Measurements from ENCODE around the gene PLCB4.

PLCB4 gene

GRCh38 chr20:9200196-9200595 lies 131.3 kb downstream of the PLCB4 start:
- Histone ChIP-seq H3K9ac (ENCODE audit: insufficient read length) (no peak overlapping the region), H3K9me3 (ENCODE audit: low read depth, low read length) (no peaks in the 10 kb centered on the region), H3K27ac (no peak overlapping the region), H3K36me3 (ENCODE audit: insufficient read depth, low read length) (no peaks in the 10 kb centered on the region), H3K4me3 (no peak overlapping the region)
- no peak for DNase-seq (ENCODE audit: low read depth, low spot score)
- TF ChIP-seq EZH2 (IDR thresholded peaks at IDR 0.05): no peak
- no peak for TF ChIP-seq FOXP2 (optimal IDR thresholded peaks at IDR 0.05; ENCODE audit: control extremely low read depth, extremely low read length, insufficient read depth)
- TF ChIP-seq POLR2AphosphoS5 (IDR thresholded peaks at IDR 0.05; ENCODE audit: borderline replicate concordance, low read depth, low read length): no peak

- H3K4me3 ChIP-seq: no peak overlapping the region
- no peaks in the 10 kb centered on the region for H3K9me3 ChIP-seq (ENCODE audit: low read depth, low read length)
- H3K9ac ChIP-seq (ENCODE audit: insufficient read length): no peak overlapping the region
- no peak for DNase-seq (ENCODE audit: low read depth, low spot score)
- no peak overlapping the region for H3K27ac ChIP-seq
- TF ChIP-seq POLR2AphosphoS5 (IDR thresholded peaks at IDR 0.05; ENCODE audit: borderline replicate concordance, low read depth, low read length) (no peak), FOXP2 (optimal IDR thresholded peaks at IDR 0.05; ENCODE audit: control extremely low read depth, extremely low read length, insufficient read depth) (no peak), EZH2 (IDR thresholded peaks at IDR 0.05) (no peak)
- no peaks in the 10 kb centered on the region for H3K36me3 ChIP-seq (ENCODE audit: insufficient read depth, low read length)
Measured at GRCh38 chr20:9200620-9201019, 131.7 kb downstream of the PLCB4 start.

GRCh38 chr20:9202420-9203080 lies 133.7 kb downstream of the PLCB4 start:
- no peak for DNase-seq (ENCODE audit: low read depth, low spot score)
- H3K4me3 ChIP-seq: no peak overlapping the region
- no peaks in the 10 kb centered on the region for H3K9me3 ChIP-seq (ENCODE audit: low read depth, low read length)
- H3K27ac ChIP-seq: no peak overlapping the region
- TF ChIP-seq POLR2AphosphoS5 (IDR thresholded peaks at IDR 0.05; ENCODE audit: borderline replicate concordance, low read depth, low read length) (no peak), FOXP2 (optimal IDR thresholded peaks at IDR 0.05; ENCODE audit: control extremely low read depth, extremely low read length, insufficient read depth) (no peak), EZH2 (IDR thresholded peaks at IDR 0.05) (no peak)
- no peaks in the 10 kb centered on the region for H3K36me3 ChIP-seq (ENCODE audit: insufficient read depth, low read length)
- no peak overlapping the region for H3K9ac ChIP-seq (ENCODE audit: insufficient read length)

- no peaks in the 10 kb centered on the region for H3K36me3 ChIP-seq (ENCODE audit: insufficient read depth, low read length)
- H3K27ac ChIP-seq: no peak overlapping the region
Measured at GRCh38 chr20:9203081-9203447, 134.2 kb downstream of the PLCB4 start.

GRCh38 chr20:9204979-9205378 lies 136.1 kb downstream of the PLCB4 start:
- H3K9me3 ChIP-seq (ENCODE audit: low read depth, low read length): no peaks in the 10 kb centered on the region
- no peak overlapping the region for H3K27ac ChIP-seq
- TF ChIP-seq FOXP2 (optimal IDR thresholded peaks at IDR 0.05; ENCODE audit: control extremely low read depth, extremely low read length, insufficient read depth): no peak
- TF ChIP-seq POLR2AphosphoS5 (IDR thresholded peaks at IDR 0.05; ENCODE audit: borderline replicate concordance, low read depth, low read length): no peak
- TF ChIP-seq EZH2 (IDR thresholded peaks at IDR 0.05): no peak
- H3K36me3 ChIP-seq (ENCODE audit: insufficient read depth, low read length): no peaks in the 10 kb centered on the region
- DNase-seq (ENCODE audit: low read depth, low spot score): no peak
- no peak overlapping the region for H3K9ac ChIP-seq (ENCODE audit: insufficient read length)
- no peak overlapping the region for H3K4me3 ChIP-seq

More at GRCh38 chr20:9203081-9203447, 134.2 kb downstream of the PLCB4 start:
- Histone ChIP-seq H3K4me3 (no peak overlapping the region), H3K9ac (ENCODE audit: insufficient read length) (no peak overlapping the region), H3K9me3 (ENCODE audit: low read depth, low read length) (no peaks in the 10 kb centered on the region)
- no peak for TF ChIP-seq EZH2 (IDR thresholded peaks at IDR 0.05)
- TF ChIP-seq POLR2AphosphoS5 (IDR thresholded peaks at IDR 0.05; ENCODE audit: borderline replicate concordance, low read depth, low read length): no peak
- no peak for TF ChIP-seq FOXP2 (optimal IDR thresholded peaks at IDR 0.05; ENCODE audit: control extremely low read depth, extremely low read length, insufficient read depth)
- DNase-seq (ENCODE audit: low read depth, low spot score): no peak

- no peak overlapping the region for H3K27ac ChIP-seq
- DNase-seq (ENCODE audit: low read depth, low spot score): no peak
Measured at GRCh38 chr20:9206486-9206885, 137.6 kb downstream of the PLCB4 start.

GRCh38 chr20:9207253-9207652 lies 138.4 kb downstream of the PLCB4 start:
- no peak overlapping the region for H3K4me3 ChIP-seq
- TF ChIP-seq FOXP2 (optimal IDR thresholded peaks at IDR 0.05; ENCODE audit: control extremely low read depth, extremely low read length, insufficient read depth) (no peak), EZH2 (IDR thresholded peaks at IDR 0.05) (no peak), POLR2AphosphoS5 (IDR thresholded peaks at IDR 0.05; ENCODE audit: borderline replicate concordance, low read depth, low read length) (no peak)
- DNase-seq (ENCODE audit: low read depth, low spot score): no peak
- no peaks in the 10 kb centered on the region for H3K9me3 ChIP-seq (ENCODE audit: low read depth, low read length)
- no peak overlapping the region for H3K9ac ChIP-seq (ENCODE audit: insufficient read length)
- H3K27ac ChIP-seq: no peak overlapping the region
- no peaks in the 10 kb centered on the region for H3K36me3 ChIP-seq (ENCODE audit: insufficient read depth, low read length)

More at GRCh38 chr20:9206486-9206885, 137.6 kb downstream of the PLCB4 start:
- Histone ChIP-seq H3K9ac (ENCODE audit: insufficient read length) (no peak overlapping the region), H3K9me3 (ENCODE audit: low read depth, low read length) (no peaks in the 10 kb centered on the region), H3K4me3 (no peak overlapping the region), H3K36me3 (ENCODE audit: insufficient read depth, low read length) (no peaks in the 10 kb centered on the region)
- TF ChIP-seq FOXP2 (optimal IDR thresholded peaks at IDR 0.05; ENCODE audit: control extremely low read depth, extremely low read length, insufficient read depth) (no peak), EZH2 (IDR thresholded peaks at IDR 0.05) (no peak), POLR2AphosphoS5 (IDR thresholded peaks at IDR 0.05; ENCODE audit: borderline replicate concordance, low read depth, low read length) (no peak)

- DNase-seq (ENCODE audit: low read depth, low spot score): no peak
- Histone ChIP-seq H3K36me3 (ENCODE audit: insufficient read depth, low read length) (no peaks in the 10 kb centered on the region), H3K9ac (ENCODE audit: insufficient read length) (no peak overlapping the region), H3K4me3 (no peak overlapping the region), H3K27ac (no peak overlapping the region), H3K9me3 (ENCODE audit: low read depth, low read length) (no peaks in the 10 kb centered on the region)
- TF ChIP-seq EZH2 (IDR thresholded peaks at IDR 0.05) (no peak), FOXP2 (optimal IDR thresholded peaks at IDR 0.05; ENCODE audit: control extremely low read depth, extremely low read length, insufficient read depth) (no peak)
Measured at GRCh38 chr20:9210356-9210755, 141.5 kb downstream of the PLCB4 start.
